ENCODE data around the gene BCAP31. TPM values are rescaled to one million over a fixed set of nuclear protein-coding genes. Genes with fewer than 3 reads are reported as not detected.
"Not testable (repeated sequence)": the region's sequence is repeated elsewhere in the genome, so short reads cannot be mapped to it uniquely, and the experiment has no call there.

The BCAP31 gene
- total RNA-seq, 1 experiment from 2014 or later = 235 TPM

GRCh38 chrX:153684467-153685155 is 39.6 kb downstream of the BCAP31 start:
- POLR2A ChIA-PET (ENCODE audit: low non-redundant PET) = no interaction called here

DNA sequence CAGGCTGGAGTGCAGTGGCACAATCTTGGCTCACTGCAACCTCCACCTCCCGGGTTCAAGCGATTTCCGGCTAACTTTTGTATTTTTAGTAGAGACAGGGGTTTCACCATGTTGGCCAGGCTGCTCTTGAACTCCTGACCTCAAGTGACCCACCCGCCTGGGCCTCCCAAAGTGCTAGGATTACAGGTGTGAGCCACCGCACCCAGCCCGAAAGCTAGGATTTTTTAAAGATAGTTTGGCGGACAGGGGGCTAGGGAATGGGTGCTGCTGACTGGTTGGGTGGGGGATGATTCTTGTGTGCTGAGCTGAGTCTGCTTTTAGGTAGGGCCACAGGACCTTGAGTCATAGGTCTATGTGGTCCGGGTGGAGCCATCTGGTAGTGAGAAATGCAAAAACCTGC is 40.7 kb downstream of the BCAP31 start:
- H3K4me1 ChIP-seq (ENCODE audit: insufficient read depth, low read length, poor library complexity, severe bottlenecking); DNase-seq (ENCODE audit: low spot score); intact Hi-C loops (cut with micrococcal nuclease; ENCODE audit: unreplicated experiment); BruUV-seq (replicated peaks); H3K27me3 ChIP-seq (replicated peaks; ENCODE audit: insufficient read depth, low read depth, low read length, poor library complexity); H3K27ac ChIP-seq (ENCODE audit: low read depth, low read length, poor library complexity, severe bottlenecking); POLR2A ChIA-PET (ENCODE audit: low non-redundant PET); H3K36me3 ChIP-seq (ENCODE audit: insufficient read depth, low read length, poor library complexity, severe bottlenecking); CTCF ChIA-PET; H3K9me3 ChIP-seq (ENCODE audit: low read depth, low read length, poor library complexity, severe bottlenecking); H3K4me3 ChIP-seq (ENCODE audit: low read depth, low read length, poor library complexity, severe bottlenecking): not testable (repeated sequence)

More at GRCh38 chrX:153684467-153685155, 39.6 kb downstream of the BCAP31 start:
- intact Hi-C loops (cut with micrococcal nuclease; ENCODE audit: unreplicated experiment) = no loop called here
- DNase-seq (ENCODE audit: low spot score) = no peak
- Histone ChIP-seq H3K36me3 (ENCODE audit: insufficient read depth, low read length, poor library complexity, severe bottlenecking) (no peaks in the 10 kb centered on the region), H3K9me3 (ENCODE audit: low read depth, low read length, poor library complexity, severe bottlenecking) (no peaks in the 10 kb centered on the region), H3K27me3 (replicated peaks; ENCODE audit: insufficient read depth, low read depth, low read length, poor library complexity) (no peaks in the 10 kb centered on the region), H3K27ac (ENCODE audit: low read depth, low read length, poor library complexity, severe bottlenecking) (no peak overlapping the region), H3K4me1 (ENCODE audit: insufficient read depth, low read length, poor library complexity, severe bottlenecking) (peaks cover 5% of the 10 kb centered on the region), H3K4me3 (ENCODE audit: low read depth, low read length, poor library complexity, severe bottlenecking) (no peak overlapping the region)
- BruUV-seq (replicated peaks) = no TSS peak
- CTCF ChIA-PET = interaction anchor here (0.6 kb wide), 1 partner anchor 22 kb away, joined by 6 read pairs; no protein-coding TSS in a partner anchor
- TF ChIP-seq EZH2 (IDR thresholded peaks at IDR 0.05; ENCODE audit: borderline replicate concordance, low read depth, low read length, poor library complexity, severe bottlenecking) (no peak), CTCF (conservative IDR thresholded peaks at IDR 0.05; ENCODE audit: low read depth, low read length) (no peak)

GRCh38 chrX:153681175-153681574 is 43.0 kb downstream of the BCAP31 start:
- Histone ChIP-seq H3K27me3 (replicated peaks; ENCODE audit: insufficient read depth, low read depth, low read length, poor library complexity) (no peaks in the 10 kb centered on the region), H3K4me3 (ENCODE audit: low read depth, low read length, poor library complexity, severe bottlenecking) (no peak overlapping the region), H3K4me1 (ENCODE audit: insufficient read depth, low read length, poor library complexity, severe bottlenecking) (no peaks in the 10 kb centered on the region), H3K27ac (ENCODE audit: low read depth, low read length, poor library complexity, severe bottlenecking) (no peak overlapping the region), H3K9me3 (ENCODE audit: low read depth, low read length, poor library complexity, severe bottlenecking) (no peaks in the 10 kb centered on the region), H3K36me3 (ENCODE audit: insufficient read depth, low read length, poor library complexity, severe bottlenecking) (no peaks in the 10 kb centered on the region)
- CTCF ChIA-PET = no interaction called here
- no peak for DNase-seq (ENCODE audit: low spot score)
- intact Hi-C loops (cut with micrococcal nuclease; ENCODE audit: unreplicated experiment) = no loop called here
- TF ChIP-seq CTCF (conservative IDR thresholded peaks at IDR 0.05; ENCODE audit: low read depth, low read length) (no peak), EZH2 (IDR thresholded peaks at IDR 0.05; ENCODE audit: borderline replicate concordance, low read depth, low read length, poor library complexity, severe bottlenecking) (no peak)
- POLR2A ChIA-PET (ENCODE audit: low non-redundant PET) = no interaction called here
- BruUV-seq (replicated peaks) = no TSS peak
